HG02938 (cell line): Measurements from ENCODE around the gene HNRNPC.
"Not testable (repeated sequence)": the region's sequence is repeated elsewhere in the genome, so short reads cannot be mapped to it uniquely, and the experiment has no call there.

Experiments
- ATAC-seq: cut with Tn5 transposase; IDR thresholded peaks from one replicate; pipeline ENCODE4 v1.9.1; 2021; ENCODE audit warnings: mild to moderate bottlenecking, moderate library complexity; ENCODE audit not compliant: unreplicated experiment

HNRNPC gene

DNA sequence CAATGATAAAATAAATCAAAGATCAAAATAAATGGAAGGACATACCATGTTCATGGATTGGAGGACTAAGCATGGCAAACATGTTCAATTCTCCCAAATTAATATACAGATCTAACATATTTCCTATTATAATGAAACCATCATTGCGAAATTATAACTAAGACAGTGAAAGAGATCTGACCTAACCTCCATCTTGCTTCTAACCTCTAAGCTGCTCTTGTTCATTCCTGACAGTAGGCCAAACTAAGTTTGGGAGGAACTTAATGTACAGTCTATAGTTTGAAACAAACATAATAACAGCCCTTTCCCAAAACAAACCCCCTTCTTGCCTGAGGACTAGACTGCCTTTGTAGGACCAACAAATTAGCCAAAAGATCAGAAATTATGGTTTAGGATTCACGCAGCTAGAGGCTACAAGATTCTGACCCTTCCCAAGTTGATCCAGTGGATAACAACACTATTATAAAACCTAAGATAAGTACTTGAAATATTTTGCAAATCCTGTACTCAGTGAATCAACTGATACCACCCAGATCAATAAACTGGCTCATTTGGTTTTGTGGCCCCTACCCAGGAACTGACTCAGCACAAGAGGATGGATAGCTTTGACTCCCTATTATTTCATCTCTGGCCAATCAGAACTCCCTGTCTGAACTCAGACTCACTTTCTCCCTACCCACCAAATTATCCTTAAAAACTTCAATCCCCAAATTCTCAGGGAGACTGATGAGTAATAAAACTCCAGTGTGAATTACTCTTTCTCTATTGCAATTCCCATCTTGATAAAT lies 71.6 kb downstream of the HNRNPC start:
- ATAC-seq: no peak

GRCh38 chr14:21194597-21194996 lies 74.6 kb downstream of the HNRNPC start:
- no peak for ATAC-seq

DNA sequence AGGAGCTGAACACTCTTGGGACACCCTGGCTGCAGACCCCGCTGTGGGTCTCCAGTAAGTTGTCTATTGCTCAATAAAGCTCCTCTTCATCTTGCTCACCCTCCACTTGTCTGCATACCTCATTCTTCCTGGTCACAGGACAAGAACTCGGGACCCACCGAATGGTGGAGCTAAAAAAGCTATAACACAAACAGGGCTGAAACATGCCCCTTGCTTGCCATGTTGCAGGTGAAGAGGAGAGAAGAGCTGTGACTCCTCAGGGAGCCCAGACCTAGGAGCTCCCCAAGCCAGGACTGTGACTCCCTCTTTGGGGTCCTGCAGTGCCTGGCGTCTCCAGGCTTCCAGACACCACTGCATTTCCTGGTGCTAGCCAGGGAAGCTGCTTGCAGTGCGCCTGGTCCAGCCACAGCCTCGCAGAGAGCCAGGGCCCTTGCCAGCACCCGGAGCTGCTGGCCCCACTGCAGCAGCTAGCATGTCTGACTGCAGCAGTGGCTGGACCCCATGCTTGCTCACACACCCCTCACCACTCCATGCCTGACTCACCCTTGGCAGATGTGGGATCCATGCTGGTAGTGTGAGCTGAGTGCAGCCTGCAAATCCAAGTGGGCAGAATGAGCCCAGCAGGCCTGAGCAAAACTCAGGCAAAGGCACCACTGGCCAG lies 76.2 kb downstream of the HNRNPC start:
- no peak for ATAC-seq

DNA sequence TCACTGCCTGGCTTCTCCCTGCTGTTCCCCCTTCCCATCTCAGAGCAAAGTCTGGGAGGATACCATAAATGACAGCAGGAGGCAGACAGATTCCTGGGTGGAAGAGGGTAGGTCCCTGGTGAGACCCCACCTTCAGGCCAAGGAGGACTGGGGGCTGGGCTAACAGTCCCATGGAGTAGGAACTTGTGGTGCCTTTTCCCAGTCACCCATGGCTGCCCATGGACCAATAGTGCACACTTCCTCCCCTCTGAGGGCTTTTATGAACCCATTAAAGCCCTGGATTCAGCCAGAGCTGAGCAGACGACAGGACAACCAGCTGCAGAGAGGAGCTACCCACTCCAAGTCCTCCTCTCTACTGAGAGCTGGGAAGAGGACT lies 76.8 kb downstream of the HNRNPC start:
- no peak for ATAC-seq

- no peak for ATAC-seq
These were observed 77.3 kb downstream of the HNRNPC start for GRCh38 chr14:21191809-21192446.

DNA sequence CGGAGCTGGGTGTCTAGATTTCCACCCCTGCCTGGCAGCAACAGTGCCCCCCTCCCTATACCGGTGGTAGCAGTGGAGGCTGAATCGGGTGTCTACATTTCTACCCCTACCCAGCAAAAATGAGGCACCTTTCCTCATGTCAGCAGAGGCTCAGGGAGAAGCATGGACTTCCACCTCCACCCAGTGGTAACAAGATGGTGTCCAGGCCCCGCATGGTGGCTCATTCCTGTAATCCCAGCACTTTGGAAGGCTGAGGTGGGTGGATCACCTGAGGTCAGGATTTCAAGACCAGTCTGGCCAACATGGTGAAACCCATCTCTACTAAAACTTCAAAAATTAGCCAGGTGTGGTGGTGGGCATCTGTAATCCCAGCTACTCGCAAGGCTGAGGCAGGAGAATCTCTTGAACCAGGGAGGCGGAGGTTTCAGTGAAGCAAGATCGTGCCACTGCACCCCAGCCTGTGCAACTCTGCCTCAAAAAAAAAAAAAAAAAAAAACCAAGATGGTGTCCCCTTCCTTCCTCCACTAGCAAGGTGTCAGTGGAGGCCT lies 77.9 kb downstream of the HNRNPC start:
- ATAC-seq: no peak

DNA sequence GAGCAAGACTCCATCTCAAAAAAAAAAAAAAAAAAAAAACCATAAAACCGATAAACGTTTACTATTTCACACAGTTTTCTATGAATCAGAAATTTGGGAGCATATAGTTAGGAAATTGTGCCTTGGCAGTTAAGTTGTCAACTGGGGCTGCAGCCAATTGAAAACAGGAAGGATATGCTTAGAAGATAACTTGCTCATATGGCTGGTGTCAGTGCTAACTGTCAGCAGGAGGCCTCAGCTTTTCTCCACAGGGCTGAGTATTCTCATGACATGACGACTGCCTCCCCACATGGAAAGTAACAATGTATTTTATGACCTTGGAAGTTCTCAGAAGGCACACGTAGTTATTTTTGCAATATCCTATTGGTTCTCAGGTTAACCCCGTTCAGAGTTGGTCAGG lies 83.8 kb downstream of the HNRNPC start:
- ATAC-seq: no peak

DNA sequence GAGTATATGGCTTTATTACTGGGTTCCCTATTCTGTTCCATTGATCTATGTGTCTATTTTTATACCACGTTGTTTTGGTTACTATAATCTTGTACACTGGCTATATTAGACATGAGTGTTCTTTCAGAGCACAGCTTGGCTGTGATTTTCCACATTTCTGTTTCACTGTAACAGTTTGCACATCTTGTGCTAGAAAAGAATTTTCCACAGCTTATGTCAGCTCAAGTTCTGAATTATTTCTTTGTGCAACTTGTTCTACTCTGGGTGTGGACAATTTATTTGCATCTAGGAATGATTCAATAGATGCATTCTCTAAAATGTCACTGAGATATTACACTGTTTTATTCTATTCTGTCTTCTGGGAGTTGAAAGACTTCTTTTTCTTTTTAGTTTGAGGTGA lies 85.0 kb downstream of the HNRNPC start:
- no peak for ATAC-seq

GRCh38 chr14:21182166-21182565 lies 87.1 kb downstream of the HNRNPC start:
- ATAC-seq: no peak

- no peak for ATAC-seq
These were observed 98.1 kb downstream of the HNRNPC start for GRCh38 chr14:21171128-21171527.

DNA sequence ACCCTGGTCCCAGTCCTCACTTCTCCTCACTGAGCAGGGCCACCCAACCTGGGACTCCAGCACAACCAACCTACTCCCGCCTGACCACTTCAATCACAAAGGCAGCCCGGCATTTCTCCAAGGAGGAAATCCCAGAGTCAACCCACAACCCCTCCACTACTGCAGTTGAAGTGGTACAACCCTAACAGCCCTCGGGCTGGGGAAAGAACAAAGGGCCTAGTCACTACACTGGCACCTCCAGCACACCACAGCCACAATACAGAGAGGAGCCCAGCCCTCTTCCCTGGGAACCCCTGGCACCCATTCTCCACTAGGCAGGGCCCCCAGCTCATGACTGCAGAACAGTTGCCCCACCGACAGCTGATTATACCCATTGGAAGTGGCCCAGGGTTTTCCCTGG lies 99.7 kb downstream of the HNRNPC start:
- ATAC-seq: no peak

DNA sequence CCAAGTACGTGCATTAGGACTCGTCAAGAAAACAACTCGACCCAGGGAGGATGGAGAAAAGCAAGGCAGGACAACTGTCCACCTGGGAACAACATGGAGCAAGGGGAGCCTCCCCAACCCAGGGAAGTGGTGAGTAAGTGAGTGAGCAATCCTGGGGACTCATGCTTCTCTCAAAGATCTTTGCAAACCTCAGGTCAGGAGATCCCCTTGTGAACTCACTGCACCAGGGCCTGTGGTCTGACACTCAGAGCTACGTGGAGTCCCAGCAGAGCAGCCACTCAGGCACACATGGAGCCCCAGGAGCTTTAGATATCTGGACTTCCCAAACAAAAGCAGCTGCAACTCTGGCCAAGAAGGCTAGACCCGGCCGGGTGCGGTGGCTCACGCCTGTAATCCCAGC lies 101.2 kb downstream of the HNRNPC start:
- no peak for ATAC-seq

DNA sequence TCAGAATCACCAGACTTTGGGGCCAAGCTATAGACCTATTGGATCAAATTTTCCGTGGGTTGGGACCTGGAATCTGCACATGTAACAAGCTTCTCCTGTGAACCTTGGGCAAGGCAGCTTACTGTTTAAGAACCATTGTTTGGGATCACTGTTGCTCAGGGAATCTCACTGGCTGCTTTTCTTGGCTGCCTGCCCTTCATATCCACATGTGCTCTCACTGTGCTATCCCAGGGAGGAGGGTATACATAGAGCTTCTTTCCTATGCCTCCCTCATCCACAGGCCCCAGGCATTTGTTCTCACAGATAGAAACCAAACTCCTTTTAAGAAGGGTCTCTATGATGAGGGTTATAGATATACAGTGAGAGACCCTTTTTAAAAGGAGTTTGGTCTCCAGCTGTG lies 103.6 kb downstream of the HNRNPC start:
- not testable (repeated sequence) for ATAC-seq

DNA sequence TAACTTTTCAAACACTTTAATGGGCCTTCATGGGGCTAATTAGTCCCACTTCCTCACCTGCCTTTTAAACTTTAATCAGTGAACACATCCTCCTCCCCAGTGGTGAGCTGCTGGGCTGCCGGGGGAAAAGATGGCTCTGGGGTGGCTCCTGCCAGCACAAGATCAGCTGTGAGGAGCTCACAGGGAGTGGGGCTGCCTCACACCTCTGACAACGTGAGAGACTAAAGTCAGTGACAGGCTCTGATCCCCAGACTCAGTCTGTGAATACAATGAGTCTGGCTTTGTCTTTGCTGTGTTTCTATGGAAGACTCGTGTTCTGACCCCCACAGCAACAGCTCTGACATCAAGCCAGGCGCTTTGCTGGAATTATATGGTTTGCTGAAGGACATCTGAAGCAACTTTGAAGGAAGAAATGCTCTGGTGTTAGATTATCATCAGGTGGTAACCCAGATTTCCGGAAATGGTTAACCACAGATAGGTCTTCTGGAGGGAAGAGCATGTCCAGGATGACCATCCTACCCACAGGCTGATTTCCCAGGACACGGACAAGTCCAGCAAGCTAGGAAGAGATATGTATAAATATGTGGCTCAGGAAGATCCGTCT lies 104.1 kb downstream of the HNRNPC start:
- ATAC-seq: not testable (repeated sequence)

- no peak for ATAC-seq
These were observed 105.4 kb downstream of the HNRNPC start for GRCh38 chr14:21163871-21164291.

- ATAC-seq: no peak
These were observed 107.2 kb downstream of the HNRNPC start for GRCh38 chr14:21162081-21162480.

- no peak for ATAC-seq
These were observed 109.1 kb downstream of the HNRNPC start for GRCh38 chr14:21160061-21160610.
